Measurements from ENCODE around the gene CEP170.
"Not testable (repeated sequence)": the region's sequence is repeated elsewhere in the genome, so short reads cannot be mapped to it uniquely, and the experiment has no call there.

CEP170 gene

DNA sequence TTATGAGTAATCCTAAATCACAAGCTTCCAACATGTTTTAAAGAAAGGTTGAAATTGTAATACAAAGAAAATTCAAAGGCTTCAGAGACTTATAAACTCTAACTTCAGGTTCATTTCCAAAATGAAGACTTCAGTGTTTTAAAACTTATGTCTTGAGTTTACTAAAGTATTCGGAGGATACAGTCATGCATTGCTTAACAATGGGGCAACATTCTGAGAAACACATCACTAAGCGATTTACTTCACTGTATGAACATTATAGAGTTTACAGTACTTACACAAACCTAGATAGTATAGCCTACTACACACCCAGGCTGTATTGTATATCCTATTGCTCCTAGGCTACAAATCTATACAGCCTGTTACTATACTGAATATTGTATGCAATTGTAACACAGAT is 38.3 kb downstream of the CEP170 start:
- TF ChIP-seq EZH2 (IDR thresholded peaks at IDR 0.05; ENCODE audit: borderline replicate concordance, low read depth, low read length, severe bottlenecking), result no peak
- TF ChIP-seq, protein P1, sequence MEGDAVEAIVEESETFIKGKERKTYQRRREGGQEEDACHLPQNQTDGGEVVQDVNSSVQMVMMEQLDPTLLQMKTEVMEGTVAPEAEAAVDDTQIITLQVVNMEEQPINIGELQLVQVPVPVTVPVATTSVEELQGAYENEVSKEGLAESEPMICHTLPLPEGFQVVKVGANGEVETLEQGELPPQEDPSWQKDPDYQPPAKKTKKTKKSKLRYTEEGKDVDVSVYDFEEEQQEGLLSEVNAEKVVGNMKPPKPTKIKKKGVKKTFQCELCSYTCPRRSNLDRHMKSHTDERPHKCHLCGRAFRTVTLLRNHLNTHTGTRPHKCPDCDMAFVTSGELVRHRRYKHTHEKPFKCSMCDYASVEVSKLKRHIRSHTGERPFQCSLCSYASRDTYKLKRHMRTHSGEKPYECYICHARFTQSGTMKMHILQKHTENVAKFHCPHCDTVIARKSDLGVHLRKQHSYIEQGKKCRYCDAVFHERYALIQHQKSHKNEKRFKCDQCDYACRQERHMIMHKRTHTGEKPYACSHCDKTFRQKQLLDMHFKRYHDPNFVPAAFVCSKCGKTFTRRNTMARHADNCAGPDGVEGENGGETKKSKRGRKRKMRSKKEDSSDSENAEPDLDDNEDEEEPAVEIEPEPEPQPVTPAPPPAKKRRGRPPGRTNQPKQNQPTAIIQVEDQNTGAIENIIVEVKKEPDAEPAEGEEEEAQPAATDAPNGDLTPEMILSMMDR (IDR thresholded peaks at IDR 0.05; ENCODE audit: borderline replicate concordance, extremely low read depth, low read length, poor library complexity, severe bottlenecking), result no peak
- Histone ChIP-seq H3K4me3 (ENCODE audit: low read depth in 1 of 2, low read length in 2 of 2) (no peak overlapping the region), H3K9me3 (ENCODE audit: insufficient read depth, low read length, severe bottlenecking) (no peaks in the 10 kb centered on the region), H3K9ac (ENCODE audit: low read depth, low read length) (no peak overlapping the region), H3K79me2 (ENCODE audit: insufficient read depth, low read length) (peaks cover 28% of the 10 kb centered on the region), H4K20me1 (ENCODE audit: insufficient read depth, low read length) (peaks cover 3% of the 10 kb centered on the region; the same call in 1 of the 2 replicates), H3K27me3 (ENCODE audit: insufficient read depth, low read length, poor library complexity) (no peaks in the 10 kb centered on the region), H3K4me1 (ENCODE audit: insufficient read depth, low read length) (no peaks in the 10 kb centered on the region), H3K27ac (ENCODE audit: low read length) (no peak overlapping the region), H3K4me2 (ENCODE audit: insufficient read depth, low read length) (no peak overlapping the region), H2AFZ (ENCODE audit: low read depth, low read length) (no peak overlapping the region), H3K36me3 (ENCODE audit: insufficient read depth, low read length) (peaks cover 60% of the 10 kb centered on the region)
- DNase-seq, result no peak
- ATAC-seq (ENCODE audit: insufficient read depth, low read depth), result no peak

GRCh38 chr1:243215276-243215875 is 39.7 kb downstream of the CEP170 start:
- H3K27me3 ChIP-seq (ENCODE audit: insufficient read depth, low read length, poor library complexity); H3K4me2 ChIP-seq (ENCODE audit: insufficient read depth, low read length); DNase-seq; H2AFZ ChIP-seq (ENCODE audit: low read depth, low read length); H4K20me1 ChIP-seq (ENCODE audit: insufficient read depth, low read length); ATAC-seq (ENCODE audit: insufficient read depth, low read depth); H3K9me3 ChIP-seq (ENCODE audit: insufficient read depth, low read length, severe bottlenecking); H3K9ac ChIP-seq (ENCODE audit: low read depth, low read length); H3K4me1 ChIP-seq (ENCODE audit: insufficient read depth, low read length); H3K4me3 ChIP-seq (ENCODE audit: low read depth in 1 of 2, low read length in 2 of 2); H3K27ac ChIP-seq (ENCODE audit: low read length): not testable (repeated sequence)
- H3K36me3 ChIP-seq (ENCODE audit: insufficient read depth, low read length), result peaks cover 47% of the 10 kb centered on the region
- peaks cover 28% of the 10 kb centered on the region for H3K79me2 ChIP-seq (ENCODE audit: insufficient read depth, low read length)

DNA sequence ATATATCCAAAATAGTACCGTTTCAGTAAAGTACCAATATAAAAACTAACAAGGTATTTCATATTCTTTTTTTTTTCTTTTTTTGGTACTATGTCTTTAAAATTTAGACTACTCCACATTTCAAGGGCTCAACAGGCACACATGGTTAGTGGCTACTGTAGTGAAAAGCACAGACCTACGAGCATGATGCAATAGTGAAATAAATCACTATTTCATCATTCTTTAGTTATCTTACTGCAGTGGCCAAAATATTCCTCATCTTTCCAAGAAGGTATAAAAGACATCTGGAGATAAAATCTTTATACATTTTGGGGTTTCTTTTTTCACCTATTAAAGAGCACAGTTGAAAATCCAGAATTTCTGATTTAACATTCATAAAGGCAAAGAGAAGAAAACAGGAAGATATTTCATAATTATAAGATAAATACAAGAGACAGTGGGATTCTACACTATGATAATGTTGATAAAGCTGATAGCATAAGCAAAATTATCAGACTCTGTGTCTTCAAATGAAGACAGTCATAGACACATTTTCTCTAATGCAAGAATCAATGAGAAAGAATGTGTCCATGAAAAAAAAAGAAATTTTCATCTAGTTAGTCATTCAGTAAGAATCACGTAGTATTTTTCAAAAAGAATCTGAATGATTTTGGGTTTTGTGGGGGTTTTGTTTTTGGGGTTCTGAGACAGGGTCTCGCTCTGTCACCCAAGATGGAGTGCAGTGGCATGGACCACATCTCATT is 41.9 kb downstream of the CEP170 start:
- DNase-seq, result no peak
- Histone ChIP-seq H3K4me1 (ENCODE audit: insufficient read depth, low read length) (no peaks in the 10 kb centered on the region), H3K27me3 (ENCODE audit: insufficient read depth, low read length, poor library complexity) (no peaks in the 10 kb centered on the region), H3K9me3 (ENCODE audit: insufficient read depth, low read length, severe bottlenecking) (no peaks in the 10 kb centered on the region), H3K9ac (ENCODE audit: low read depth, low read length) (no peak overlapping the region), H3K4me2 (ENCODE audit: insufficient read depth, low read length) (no peak overlapping the region), H3K79me2 (ENCODE audit: insufficient read depth, low read length) (peaks cover 21% of the 10 kb centered on the region; the same call in 1 of the 2 replicates), H4K20me1 (ENCODE audit: insufficient read depth, low read length) (peaks cover 3% of the 10 kb centered on the region; the same call in 1 of the 2 replicates), H3K4me3 (ENCODE audit: low read depth in 1 of 2, low read length in 2 of 2) (no peak overlapping the region), H2AFZ (ENCODE audit: low read depth, low read length) (no peak overlapping the region), H3K27ac (ENCODE audit: low read length) (no peak overlapping the region), H3K36me3 (ENCODE audit: insufficient read depth, low read length) (peaks cover 27% of the 10 kb centered on the region)
- TF ChIP-seq, protein P1 (IDR thresholded peaks at IDR 0.05; ENCODE audit: borderline replicate concordance, extremely low read depth, low read length, poor library complexity, severe bottlenecking), result no peak
- no peak for TF ChIP-seq EZH2 (IDR thresholded peaks at IDR 0.05; ENCODE audit: borderline replicate concordance, low read depth, low read length, severe bottlenecking)
- ATAC-seq (ENCODE audit: insufficient read depth, low read depth), result no peak

- Histone ChIP-seq H3K79me2 (ENCODE audit: insufficient read depth, low read length) (peaks cover 17% of the 10 kb centered on the region; the same call in 1 of the 2 replicates), H3K36me3 (ENCODE audit: insufficient read depth, low read length) (peaks cover 15% of the 10 kb centered on the region)
- not testable (repeated sequence) for H3K9ac ChIP-seq (ENCODE audit: low read depth, low read length); H2AFZ ChIP-seq (ENCODE audit: low read depth, low read length); H3K4me2 ChIP-seq (ENCODE audit: insufficient read depth, low read length); H3K27me3 ChIP-seq (ENCODE audit: insufficient read depth, low read length, poor library complexity); H3K4me1 ChIP-seq (ENCODE audit: insufficient read depth, low read length); H4K20me1 ChIP-seq (ENCODE audit: insufficient read depth, low read length); H3K4me3 ChIP-seq (ENCODE audit: low read depth in 1 of 2, low read length in 2 of 2); H3K27ac ChIP-seq (ENCODE audit: low read length); H3K9me3 ChIP-seq (ENCODE audit: insufficient read depth, low read length, severe bottlenecking); ATAC-seq (ENCODE audit: insufficient read depth, low read depth); DNase-seq
Measured at GRCh38 chr1:243211984-243212383, 43.1 kb downstream of the CEP170 start.

DNA sequence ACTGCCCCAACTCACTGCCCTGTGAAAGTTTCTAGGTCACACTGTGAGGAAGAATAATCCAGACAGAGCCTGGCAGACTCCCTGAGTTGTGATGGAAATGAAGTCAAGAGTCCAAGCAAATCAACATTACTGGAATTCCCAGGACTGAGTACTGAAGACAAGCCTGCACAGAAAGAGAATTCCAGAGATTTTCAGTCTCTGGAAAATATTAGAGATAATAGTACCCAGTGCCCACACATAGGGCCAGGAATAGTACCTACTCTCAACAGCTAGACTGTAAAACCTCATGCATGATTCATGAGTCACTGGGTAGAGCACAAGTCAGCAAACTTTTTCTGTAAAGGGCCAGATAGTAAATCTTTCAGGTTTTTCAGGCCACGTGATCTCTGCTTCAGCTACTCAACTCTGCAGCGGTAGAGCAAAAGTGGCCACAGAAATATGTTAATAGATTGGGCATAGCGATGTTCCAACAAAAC is 50.0 kb downstream of the CEP170 start:
- not testable (repeated sequence) for ATAC-seq (ENCODE audit: insufficient read depth, low read depth); H3K27ac ChIP-seq (ENCODE audit: low read length)

DNA sequence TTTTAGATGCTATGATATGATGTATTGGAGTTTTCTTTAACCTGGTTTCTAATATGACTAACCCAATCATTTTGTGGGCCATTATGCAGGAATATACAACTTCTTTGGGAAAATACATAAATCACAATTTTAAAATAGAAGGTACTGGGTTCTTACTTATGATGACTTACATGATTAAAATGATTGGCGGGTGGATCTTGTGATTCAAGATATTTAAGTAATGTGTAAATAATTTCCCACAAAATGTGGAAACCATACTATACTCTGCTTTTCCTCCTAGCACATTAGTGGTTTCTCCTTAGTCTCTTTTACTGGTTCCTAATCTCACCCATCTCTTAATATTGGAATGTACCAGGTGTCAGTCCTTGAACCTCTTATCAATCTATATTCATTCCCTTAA is 50.7 kb downstream of the CEP170 start:
- not testable (repeated sequence) for H3K27me3 ChIP-seq (ENCODE audit: insufficient read depth, low read length, poor library complexity); H3K4me3 ChIP-seq (ENCODE audit: low read depth in 1 of 2, low read length in 2 of 2); H3K9me3 ChIP-seq (ENCODE audit: insufficient read depth, low read length, severe bottlenecking); H2AFZ ChIP-seq (ENCODE audit: low read depth, low read length); H3K36me3 ChIP-seq (ENCODE audit: insufficient read depth, low read length); H3K4me1 ChIP-seq (ENCODE audit: insufficient read depth, low read length); DNase-seq; H3K79me2 ChIP-seq (ENCODE audit: insufficient read depth, low read length); H3K4me2 ChIP-seq (ENCODE audit: insufficient read depth, low read length); H3K9ac ChIP-seq (ENCODE audit: low read depth, low read length); H4K20me1 ChIP-seq (ENCODE audit: insufficient read depth, low read length); H3K27ac ChIP-seq (ENCODE audit: low read length); ATAC-seq (ENCODE audit: insufficient read depth, low read depth)

More for the DNA sequence above, 50.0 kb downstream of the CEP170 start:
- not testable (repeated sequence) for H3K4me2 ChIP-seq (ENCODE audit: insufficient read depth, low read length); H3K9me3 ChIP-seq (ENCODE audit: insufficient read depth, low read length, severe bottlenecking); H2AFZ ChIP-seq (ENCODE audit: low read depth, low read length); H3K79me2 ChIP-seq (ENCODE audit: insufficient read depth, low read length); H4K20me1 ChIP-seq (ENCODE audit: insufficient read depth, low read length); H3K9ac ChIP-seq (ENCODE audit: low read depth, low read length); H3K27me3 ChIP-seq (ENCODE audit: insufficient read depth, low read length, poor library complexity); DNase-seq; H3K36me3 ChIP-seq (ENCODE audit: insufficient read depth, low read length); H3K4me3 ChIP-seq (ENCODE audit: low read depth in 1 of 2, low read length in 2 of 2); H3K4me1 ChIP-seq (ENCODE audit: insufficient read depth, low read length)
